HAP-1 (cell line): ENCODE data around the gene ATN1.
A peak's percentile ranks its signal among the peaks of the same experiment; 100 is the strongest.

Experiments used
- DNase-seq, 2 experiments: peaks; one replicate each; pipeline ENCODE4 v3.0.0-alpha.2; 2016 to 2020; ENCODE audit warnings: low spot score in 2 of 2
- H3K27me3 ChIP-seq: fragments of 250-450 bp; sonication (Bioruptor Pico); 2 replicates; pipeline ENCODE4 v1.5.1; 2020; ENCODE audit warnings: low read depth, mild to moderate bottlenecking, moderate library complexity
- H3K36me3 ChIP-seq: fragments of 250-450 bp; sonication (Bioruptor Pico); replicated peaks from 2 replicates; pipeline ENCODE4 v1.5.1; 2020; ENCODE audit warnings: mild to moderate bottlenecking
- H3K4me1 ChIP-seq: fragments of 250-450 bp; sonication (Bioruptor Pico); 2 replicates; pipeline ENCODE4 v1.5.1; 2020; ENCODE audit warnings: mild to moderate bottlenecking
- H3K4me3 ChIP-seq: fragments of 250-450 bp; sonication (Bioruptor Pico); 2 replicates; pipeline ENCODE4 v1.5.1; 2020; ENCODE audit warnings: mild to moderate bottlenecking, moderate library complexity
- H3K9me3 ChIP-seq: fragments of 250-450 bp; sonication (Bioruptor Pico); 2 replicates; pipeline ENCODE4 v1.5.1; 2020; ENCODE audit warnings: mild to moderate bottlenecking, moderate library complexity
- in situ Hi-C: fragments of 300-500 bp; cut with MboI; formaldehyde crosslinking; loops from 3 replicates; pipeline ENCODE4 v1.14.3; 2020; ENCODE audit warnings: low sequenced_read_pairs, inconsistent platforms, mixed read lengths

The ATN1 gene

DNA sequence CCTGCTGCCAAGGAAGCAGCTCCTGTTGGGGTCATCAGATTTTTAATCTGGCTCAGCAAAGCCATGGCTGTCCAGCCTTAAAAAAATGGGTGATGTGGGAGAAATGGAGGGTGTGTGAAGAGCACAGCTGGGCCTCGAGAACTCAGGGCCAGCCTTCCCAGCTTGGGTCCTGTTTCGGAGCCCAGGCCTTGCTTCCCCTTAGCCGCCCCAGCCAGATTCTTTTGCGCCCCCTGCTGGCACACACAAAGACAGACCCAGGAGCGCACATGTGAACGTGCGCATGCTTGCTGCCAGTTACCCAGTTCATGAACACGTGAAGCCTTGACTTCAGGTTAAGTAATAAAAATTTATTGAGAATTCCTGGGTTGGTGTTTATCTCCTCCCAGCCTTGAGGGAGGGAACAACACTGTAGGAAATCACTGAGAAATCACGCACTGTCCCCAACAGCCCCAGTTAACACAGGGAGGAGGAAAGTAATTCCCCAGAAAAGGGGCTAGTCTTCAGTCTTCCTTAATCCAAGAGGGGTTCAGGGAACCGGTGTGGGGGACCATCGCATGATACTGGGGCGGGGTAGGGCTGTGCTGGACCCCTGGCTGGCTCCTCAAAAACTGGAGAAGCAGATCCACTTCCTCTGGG lies 37.4 kb downstream of the ATN1 start:
- H3K9me3 ChIP-seq: no peaks in the 10 kb centered on the region
- DNase-seq: peak; percentile 63 to 92
- H3K4me1 ChIP-seq: peaks cover 27% of the 10 kb centered on the region
- in situ Hi-C loops: no loop called here
- H3K27me3 ChIP-seq: no peaks in the 10 kb centered on the region
- H3K4me3 ChIP-seq: no peak overlapping the region
- peaks cover 53% of the 10 kb centered on the region for H3K36me3 ChIP-seq

- no peak overlapping the region for H3K4me3 ChIP-seq
- DNase-seq: no peak
- H3K36me3 ChIP-seq: peaks cover 56% of the 10 kb centered on the region
- in situ Hi-C loops: no loop called here
- H3K27me3 ChIP-seq: no peaks in the 10 kb centered on the region
- H3K9me3 ChIP-seq: no peaks in the 10 kb centered on the region
- peaks cover 27% of the 10 kb centered on the region for H3K4me1 ChIP-seq
These were observed 38.0 kb downstream of the ATN1 start for GRCh38 chr12:6965714-6966113.

DNA sequence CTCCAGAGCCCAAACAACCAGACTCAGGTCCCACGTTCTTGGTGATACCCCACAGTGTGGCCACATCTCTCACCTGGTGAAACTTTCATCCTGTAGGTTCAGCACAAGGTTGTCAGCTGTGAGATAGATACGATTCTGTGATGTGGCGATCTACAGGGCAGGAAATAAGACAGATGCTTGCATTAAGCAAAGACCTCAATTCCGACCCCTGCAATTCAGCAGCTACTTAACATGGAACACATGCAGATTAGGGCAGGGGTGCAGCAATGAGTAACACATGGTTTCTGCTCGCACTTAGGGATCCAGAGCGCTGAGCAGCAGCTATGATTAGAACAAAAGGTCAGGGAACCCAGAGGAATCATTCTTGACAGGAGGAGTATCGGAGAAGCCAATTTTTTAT lies 38.6 kb downstream of the ATN1 start:
- Histone ChIP-seq H3K9me3 (no peaks in the 10 kb centered on the region), H3K4me1 (peaks cover 20% of the 10 kb centered on the region), H3K27me3 (no peaks in the 10 kb centered on the region), H3K36me3 (peaks cover 56% of the 10 kb centered on the region), H3K4me3 (no peak overlapping the region)
- DNase-seq: no peak
- in situ Hi-C loops: no loop called here

GRCh38 chr12:6967651-6968100 lies 39.9 kb downstream of the ATN1 start:
- peaks cover 17% of the 10 kb centered on the region for H3K4me1 ChIP-seq
- H3K9me3 ChIP-seq: no peaks in the 10 kb centered on the region
- in situ Hi-C loops: no loop called here
- no peak for DNase-seq
- no peaks in the 10 kb centered on the region for H3K27me3 ChIP-seq
- H3K36me3 ChIP-seq: peaks cover 60% of the 10 kb centered on the region
- no peak overlapping the region for H3K4me3 ChIP-seq

GRCh38 chr12:6968426-6968825 lies 40.7 kb downstream of the ATN1 start:
- Histone ChIP-seq H3K36me3 (peaks cover 65% of the 10 kb centered on the region), H3K27me3 (no peaks in the 10 kb centered on the region), H3K4me3 (no peak overlapping the region; the same call in 1 of the 2 replicates), H3K9me3 (no peaks in the 10 kb centered on the region), H3K4me1 (peaks cover 16% of the 10 kb centered on the region)
- no peak for DNase-seq
- in situ Hi-C loops: no loop called here

- Histone ChIP-seq H3K36me3 (peaks cover 75% of the 10 kb centered on the region), H3K27me3 (no peaks in the 10 kb centered on the region), H3K4me3 (peak overlapping the region; percentile 94), H3K9me3 (no peaks in the 10 kb centered on the region), H3K4me1 (peaks cover 16% of the 10 kb centered on the region)
- DNase-seq: no peak
- in situ Hi-C loops: no loop called here
These were observed 42.4 kb downstream of the ATN1 start for GRCh38 chr12:6970096-6970527.

- Histone ChIP-seq H3K4me3 (no peak overlapping the region), H3K9me3 (no peaks in the 10 kb centered on the region), H3K36me3 (peaks cover 72% of the 10 kb centered on the region), H3K4me1 (peaks cover 10% of the 10 kb centered on the region), H3K27me3 (no peaks in the 10 kb centered on the region)
- in situ Hi-C loops: no loop called here
- DNase-seq: no peak
These were observed 46.4 kb downstream of the ATN1 start for GRCh38 chr12:6974180-6974579.

GRCh38 chr12:6975297-6976032 lies 47.7 kb downstream of the ATN1 start:
- no peak overlapping the region for H3K4me3 ChIP-seq
- no peak for DNase-seq
- in situ Hi-C loops: no loop called here
- peaks cover 8% of the 10 kb centered on the region for H3K4me1 ChIP-seq
- peaks cover 69% of the 10 kb centered on the region for H3K36me3 ChIP-seq
- no peaks in the 10 kb centered on the region for H3K9me3 ChIP-seq
- H3K27me3 ChIP-seq: no peaks in the 10 kb centered on the region

GRCh38 chr12:6977653-6978052 lies 49.9 kb downstream of the ATN1 start:
- H3K4me3 ChIP-seq: no peak overlapping the region
- no peaks in the 10 kb centered on the region for H3K27me3 ChIP-seq
- in situ Hi-C loops: no loop called here
- H3K4me1 ChIP-seq: no peaks in the 10 kb centered on the region
- H3K9me3 ChIP-seq: no peaks in the 10 kb centered on the region
- DNase-seq: no peak
- H3K36me3 ChIP-seq: peaks cover 82% of the 10 kb centered on the region

DNA sequence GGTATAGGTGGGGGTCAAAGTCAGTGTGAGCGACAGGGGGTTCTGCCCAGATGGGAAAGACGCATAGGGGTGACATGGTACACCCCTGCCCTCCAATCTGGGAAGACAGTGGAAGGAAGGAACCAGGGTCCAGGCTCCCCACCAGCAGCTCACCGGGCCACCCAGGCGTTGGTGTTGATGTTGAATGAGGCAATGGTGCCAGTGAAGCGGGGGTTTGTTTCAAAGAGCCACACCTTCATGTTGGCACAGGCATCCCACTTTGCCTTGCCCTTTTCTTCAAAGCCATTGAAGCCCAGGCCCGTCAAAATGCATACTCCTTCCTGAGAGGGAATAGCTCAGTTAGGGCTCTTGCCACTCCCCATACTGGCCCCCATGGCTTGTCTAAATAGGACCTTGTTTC lies 50.4 kb downstream of the ATN1 start:
- Histone ChIP-seq H3K9me3 (no peaks in the 10 kb centered on the region), H3K4me1 (no peaks in the 10 kb centered on the region), H3K27me3 (no peaks in the 10 kb centered on the region), H3K36me3 (peaks cover 82% of the 10 kb centered on the region), H3K4me3 (no peak overlapping the region)
- in situ Hi-C loops: no loop called here
- DNase-seq: no peak

GRCh38 chr12:6978611-6979011 lies 50.9 kb downstream of the ATN1 start:
- Histone ChIP-seq H3K27me3 (no peaks in the 10 kb centered on the region), H3K36me3 (peaks cover 81% of the 10 kb centered on the region), H3K4me3 (no peak overlapping the region), H3K9me3 (no peaks in the 10 kb centered on the region), H3K4me1 (no peaks in the 10 kb centered on the region)
- in situ Hi-C loops: no loop called here
- DNase-seq: no peak

DNA sequence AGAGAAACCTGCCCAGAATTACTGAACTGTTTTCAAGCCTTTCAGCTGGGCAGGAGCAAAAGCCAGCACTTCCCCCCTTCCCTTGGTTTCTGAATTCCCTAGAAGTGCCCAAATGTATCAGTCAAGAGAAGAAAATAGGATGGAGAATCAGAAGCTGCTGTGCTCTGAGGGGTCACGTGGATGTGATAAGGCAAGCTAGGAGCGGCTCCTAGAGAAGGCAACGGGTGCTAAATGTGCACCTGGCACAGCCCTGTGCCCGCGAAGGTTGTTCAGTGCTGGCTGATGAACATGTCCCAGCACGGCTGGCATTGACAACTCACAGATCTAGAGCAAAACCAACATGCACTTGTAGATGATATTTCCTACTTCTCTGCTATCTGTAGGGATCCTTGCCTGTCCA lies 51.3 kb downstream of the ATN1 start:
- H3K36me3 ChIP-seq: peaks cover 81% of the 10 kb centered on the region
- in situ Hi-C loops: no loop called here

DNA sequence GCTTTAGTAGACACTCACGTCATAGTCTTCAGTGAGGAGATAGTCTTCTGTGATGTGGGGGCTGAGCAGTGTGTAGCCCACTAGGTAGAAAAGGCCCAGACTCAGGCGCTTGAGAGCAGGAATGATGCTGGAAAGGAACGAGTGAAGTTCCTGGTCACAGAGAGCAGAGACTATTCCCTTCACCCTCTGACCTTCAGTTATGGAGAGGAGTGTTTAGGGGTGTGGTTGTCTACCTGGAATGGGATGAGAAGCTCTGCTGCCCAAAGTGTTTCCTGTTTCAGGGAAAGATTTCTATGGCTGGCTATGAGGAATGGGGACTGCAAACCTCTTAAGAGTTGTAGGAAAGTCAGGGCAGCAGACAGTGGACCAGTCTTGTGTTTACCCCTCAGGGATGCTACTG lies 51.7 kb downstream of the ATN1 start:
- peaks cover 80% of the 10 kb centered on the region for H3K36me3 ChIP-seq
- no peak for DNase-seq
- no peaks in the 10 kb centered on the region for H3K27me3 ChIP-seq
- in situ Hi-C loops: no loop called here
- no peaks in the 10 kb centered on the region for H3K9me3 ChIP-seq
- no peak overlapping the region for H3K4me3 ChIP-seq
- H3K4me1 ChIP-seq: no peaks in the 10 kb centered on the region

More for the DNA sequence above, 51.3 kb downstream of the ATN1 start:
- no peak for DNase-seq
- no peaks in the 10 kb centered on the region for H3K9me3 ChIP-seq
- no peaks in the 10 kb centered on the region for H3K4me1 ChIP-seq
- H3K27me3 ChIP-seq: no peaks in the 10 kb centered on the region
- H3K4me3 ChIP-seq: no peak overlapping the region

GRCh38 chr12:6980075-6980474 lies 52.3 kb downstream of the ATN1 start:
- peaks cover 73% of the 10 kb centered on the region for H3K36me3 ChIP-seq
- DNase-seq: no peak
- H3K9me3 ChIP-seq: no peaks in the 10 kb centered on the region
- in situ Hi-C loops: no loop called here
- H3K4me1 ChIP-seq: no peaks in the 10 kb centered on the region
- H3K4me3 ChIP-seq: no peak overlapping the region
- no peaks in the 10 kb centered on the region for H3K27me3 ChIP-seq
